Transverse colon (tissue), 3 donors: ENCODE results near the gene ANKZF1.

Source experiments
- EP300 ChIP-seq: sonication (generic); formaldehyde crosslinking; IDR thresholded peaks from one replicate; pipeline ENCODE4 v1.6.1; 2017; ENCODE audit warnings: antibody characterized with exemption, low read depth
- TF ChIP-seq, protein P1 (sequence below), 5 experiments: fragments of 200-600 bp in 3 of 5; fragments of 450-650 bp in 2 of 5; sonication (generic) in 3 of 5; IDR thresholded peaks; 1 replicate in 2 of 5; 2 replicates in 3 of 5; pipeline ENCODE4 v1.5.1; 2016 to 2017; ENCODE audit warnings: antibody characterized with exemption in 5 of 5, inconsistent platforms in 3 of 5, mild to moderate bottlenecking in 2 of 5, moderate library complexity in 1 of 5

DNA sequence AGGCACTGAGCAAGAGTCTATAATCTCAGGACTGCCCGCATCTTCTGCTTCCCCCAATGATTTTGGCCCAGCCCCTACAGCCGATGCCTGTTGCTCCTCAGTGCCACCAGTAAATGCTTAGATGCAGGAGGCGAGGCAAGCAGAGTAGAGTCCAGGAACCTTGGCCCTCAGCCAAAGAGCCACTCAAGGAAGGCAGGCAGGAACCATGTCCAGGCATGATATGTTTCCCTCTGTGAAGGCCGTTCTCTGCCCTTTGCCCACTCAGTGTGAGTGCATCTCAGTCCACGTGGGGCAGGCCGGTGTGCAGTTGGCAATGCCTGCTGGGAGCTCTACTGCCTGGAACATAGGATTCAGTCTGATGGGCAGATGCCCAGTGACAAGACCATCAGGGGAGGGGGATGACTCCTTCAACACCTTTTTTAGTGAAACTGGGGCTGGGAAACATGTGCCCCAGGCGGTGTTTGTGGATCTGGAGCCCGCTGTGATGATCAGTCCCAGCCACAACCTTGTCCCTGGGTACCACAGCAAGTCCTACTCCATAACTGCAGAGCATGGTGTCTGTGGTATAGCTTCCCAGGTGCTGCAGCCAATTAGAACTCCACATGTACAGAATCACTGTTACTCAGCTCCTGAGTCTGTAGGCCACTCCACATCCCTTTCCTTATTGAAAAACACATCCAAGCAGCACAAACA lies 39.9 kb downstream of the ANKZF1 start:
- TF ChIP-seq, protein P1, sequence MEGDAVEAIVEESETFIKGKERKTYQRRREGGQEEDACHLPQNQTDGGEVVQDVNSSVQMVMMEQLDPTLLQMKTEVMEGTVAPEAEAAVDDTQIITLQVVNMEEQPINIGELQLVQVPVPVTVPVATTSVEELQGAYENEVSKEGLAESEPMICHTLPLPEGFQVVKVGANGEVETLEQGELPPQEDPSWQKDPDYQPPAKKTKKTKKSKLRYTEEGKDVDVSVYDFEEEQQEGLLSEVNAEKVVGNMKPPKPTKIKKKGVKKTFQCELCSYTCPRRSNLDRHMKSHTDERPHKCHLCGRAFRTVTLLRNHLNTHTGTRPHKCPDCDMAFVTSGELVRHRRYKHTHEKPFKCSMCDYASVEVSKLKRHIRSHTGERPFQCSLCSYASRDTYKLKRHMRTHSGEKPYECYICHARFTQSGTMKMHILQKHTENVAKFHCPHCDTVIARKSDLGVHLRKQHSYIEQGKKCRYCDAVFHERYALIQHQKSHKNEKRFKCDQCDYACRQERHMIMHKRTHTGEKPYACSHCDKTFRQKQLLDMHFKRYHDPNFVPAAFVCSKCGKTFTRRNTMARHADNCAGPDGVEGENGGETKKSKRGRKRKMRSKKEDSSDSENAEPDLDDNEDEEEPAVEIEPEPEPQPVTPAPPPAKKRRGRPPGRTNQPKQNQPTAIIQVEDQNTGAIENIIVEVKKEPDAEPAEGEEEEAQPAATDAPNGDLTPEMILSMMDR (IDR thresholded peaks at IDR 0.05), result no peak
- no peak for TF ChIP-seq EP300
